Head of caudate nucleus (tissue), 42 donors: ENCODE data around the gene WDFY3.

Source experiments
- DNase-seq, 42 donors: peaks; one replicate each; pipeline versions ENCODE4 v3.0.0 to v3.0.0-alpha.2; 2020 to 2021; ENCODE audit warnings: mixed read lengths in 7 of 42
- intact Hi-C: fragments of 100-400 bp; cut with DNase I; formaldehyde crosslinking; loops from one replicate; pipeline ENCODE4 v1.15.0; 2022

WDFY3 gene

DNA sequence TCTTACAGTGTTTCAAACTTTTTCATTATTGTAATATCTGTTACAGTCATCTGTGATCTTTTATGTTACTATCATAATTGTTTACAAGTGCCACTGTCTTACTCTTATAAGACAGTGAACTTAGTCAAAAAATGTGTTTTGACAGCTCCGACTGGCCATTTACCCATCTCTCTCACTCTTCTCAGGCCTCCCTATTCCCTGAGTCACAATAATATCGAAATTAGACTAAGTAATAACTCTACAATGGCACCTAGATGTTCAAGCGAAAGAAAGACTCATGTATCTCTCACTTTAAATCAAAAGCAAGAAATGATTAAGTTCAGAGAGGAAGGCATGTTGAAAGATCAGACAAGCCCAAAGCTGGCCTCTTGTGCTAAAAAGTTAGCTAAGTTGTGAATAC, 199.3 kb downstream of the WDFY3 start:
- intact Hi-C loops, result no loop called here
- DNase-seq, result no peak

DNA sequence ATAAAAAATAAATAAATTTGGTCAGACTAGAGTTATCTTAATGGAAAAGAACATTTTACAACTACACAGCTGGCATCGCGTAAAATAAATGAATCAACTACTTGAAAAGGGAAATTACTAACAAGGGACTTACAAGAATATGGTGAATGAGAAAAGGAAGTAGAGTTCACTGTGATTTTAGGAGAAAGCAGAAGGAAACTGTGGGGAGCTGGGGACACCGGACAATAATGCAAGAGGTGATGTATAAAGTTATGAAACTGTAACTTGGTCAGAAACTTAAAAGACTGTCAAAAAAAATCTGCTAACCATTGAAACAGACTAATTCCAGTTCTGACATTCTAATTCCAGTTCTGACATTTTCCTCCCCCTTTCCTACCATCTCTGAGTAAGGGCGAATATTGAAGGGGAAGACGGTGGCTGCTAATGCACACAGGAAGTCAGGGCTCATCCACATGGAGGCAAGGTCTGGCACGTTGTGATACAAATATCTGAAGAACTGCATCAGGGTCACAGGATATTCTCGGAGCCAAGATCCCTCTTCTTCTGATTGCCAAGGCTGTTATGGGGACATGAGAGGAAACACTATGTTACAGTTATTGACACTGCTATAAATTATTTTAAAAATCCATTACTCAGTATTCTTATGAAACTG, 213.0 kb downstream of the WDFY3 start:
- intact Hi-C loops, result no loop called here
- DNase-seq, result peak in 6 of 42 donors; percentile 9 to 24 (median 17)

DNA sequence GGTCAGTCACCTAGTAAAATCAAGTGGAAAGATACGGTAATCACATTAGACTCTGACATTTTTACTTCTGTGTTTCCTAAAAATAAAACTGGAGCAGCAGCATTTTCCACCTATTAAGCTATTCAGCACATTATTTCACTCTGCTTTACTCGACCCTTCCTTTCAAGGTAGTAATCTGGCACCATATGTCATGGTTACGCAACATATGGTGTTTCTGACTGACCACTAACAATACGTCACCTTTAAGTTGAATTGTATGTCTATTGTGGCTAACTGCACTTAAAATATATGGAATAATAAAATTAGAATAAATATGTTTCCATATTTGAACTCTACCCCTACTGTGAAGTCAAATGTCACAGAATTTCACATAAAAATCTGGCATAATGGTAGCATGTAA, 214.8 kb downstream of the WDFY3 start:
- DNase-seq, result no peak
- intact Hi-C loops, result loop anchor here (2.0 kb wide), 1 partner anchor 219 kb away; no protein-coding TSS in a partner anchor

DNA sequence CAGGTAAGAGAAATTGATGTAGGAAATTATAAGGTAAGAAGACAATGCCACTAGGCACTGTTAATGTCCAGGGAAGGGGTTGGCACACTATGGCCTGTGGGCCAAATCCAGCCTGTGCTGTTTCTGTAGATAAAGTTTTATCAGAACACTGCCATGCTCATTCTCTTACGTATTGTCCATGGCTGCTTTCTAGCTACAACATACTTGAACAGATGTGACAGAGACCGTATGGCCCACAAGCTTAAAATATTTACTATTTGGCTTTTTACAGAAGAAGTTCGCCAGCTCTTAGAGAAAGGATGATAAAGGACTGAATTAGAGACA, 215.6 kb downstream of the WDFY3 start:
- intact Hi-C loops, result loop anchor here (2.0 kb wide), 1 partner anchor 220 kb away; no protein-coding TSS in a partner anchor
- DNase-seq, result no peak

DNA sequence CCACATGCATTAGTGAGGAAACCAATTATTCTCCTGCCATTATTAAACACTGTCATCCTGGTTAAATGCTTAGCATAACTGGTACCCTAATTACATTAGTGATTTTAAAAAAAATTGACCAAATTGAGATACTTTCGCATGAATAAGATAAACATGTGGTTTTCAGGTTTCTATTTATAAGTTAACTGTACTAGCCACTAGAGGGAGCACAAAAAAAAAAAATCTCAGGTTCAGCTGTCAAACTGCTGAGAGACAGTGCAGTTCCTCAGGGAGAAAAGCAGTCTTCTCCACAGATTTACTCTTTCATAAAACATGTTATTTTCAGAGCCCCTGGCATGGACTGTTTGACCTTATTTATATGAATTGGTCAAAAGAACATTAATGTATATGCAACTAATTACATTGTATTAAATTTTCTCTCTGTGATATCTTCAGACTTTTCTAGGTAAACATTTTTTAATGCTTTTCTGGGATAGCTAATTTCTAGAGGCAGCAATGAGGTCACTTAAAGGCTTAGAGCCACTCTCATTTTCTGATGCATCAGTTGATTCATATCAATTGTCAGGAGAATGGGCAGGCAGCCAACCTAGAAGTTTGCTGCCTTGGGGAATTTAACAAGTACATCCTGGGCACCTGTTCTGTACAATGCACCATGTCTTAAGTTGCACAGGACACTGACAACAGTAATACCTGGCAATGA, 216.1 kb downstream of the WDFY3 start:
- intact Hi-C loops, result loop anchor here (2.0 kb wide), 1 partner anchor 220 kb away; no protein-coding TSS in a partner anchor
- peak in 4 of 42 donors; percentile 9 to 39 (median 24) for DNase-seq

DNA sequence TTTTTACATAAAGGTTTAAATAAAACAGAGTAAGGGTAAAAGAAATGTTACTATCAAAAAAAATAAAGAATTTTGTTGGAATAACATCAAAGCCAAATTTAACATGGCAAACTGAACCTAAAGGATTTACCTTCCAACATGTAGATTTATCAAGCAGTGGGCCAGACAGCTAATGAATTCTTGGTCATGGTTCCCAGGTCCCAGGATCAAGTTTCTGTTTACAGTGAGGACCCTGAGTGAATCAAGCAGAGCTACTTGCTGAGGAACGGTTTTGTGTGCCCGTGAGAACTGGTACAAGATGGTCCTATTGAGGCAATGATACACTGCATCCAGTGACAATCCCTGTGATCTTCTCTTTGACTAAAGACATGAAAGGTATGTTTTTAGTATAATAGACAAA, 226.4 kb downstream of the WDFY3 start:
- no peak for DNase-seq
- intact Hi-C loops, result no loop called here

DNA sequence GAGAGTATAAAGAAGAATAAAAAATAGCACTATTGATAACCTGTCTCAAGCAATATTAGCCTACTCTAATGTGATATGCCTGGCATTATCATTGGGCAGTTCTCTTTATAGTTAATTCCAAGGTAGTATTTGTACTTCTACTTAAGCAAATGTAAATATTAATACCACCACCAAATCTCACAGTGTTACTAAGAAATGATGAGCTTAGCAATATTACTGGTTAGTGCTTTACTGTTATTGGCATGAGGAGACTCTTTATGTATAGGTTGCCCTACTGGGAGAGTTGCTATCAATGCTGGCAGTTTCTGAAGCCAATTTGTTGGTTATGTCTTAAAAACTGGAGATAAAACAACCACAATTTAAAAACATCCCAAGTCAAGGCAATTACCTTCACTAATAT, 227.9 kb downstream of the WDFY3 start:
- intact Hi-C loops, result no loop called here

DNA sequence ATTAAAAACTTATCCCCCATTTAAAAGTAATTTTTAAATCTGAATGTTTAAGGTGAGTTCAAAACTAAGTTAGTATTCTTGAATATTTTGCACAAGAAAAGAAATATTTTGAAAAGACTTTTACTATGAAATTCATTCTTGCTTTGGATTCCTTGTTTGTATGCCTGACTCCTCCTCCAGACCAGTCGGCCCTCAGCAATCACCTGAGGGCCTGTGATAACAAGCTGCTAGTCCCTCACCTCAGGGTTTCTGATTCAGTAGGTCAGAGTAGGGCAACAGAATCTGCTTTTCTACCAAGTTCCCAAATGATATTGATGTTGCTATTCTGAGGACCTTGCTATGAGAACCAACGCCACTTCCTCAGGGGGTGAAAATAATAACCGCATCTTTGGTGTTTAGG, 228.8 kb downstream of the WDFY3 start:
- DNase-seq, result no peak
- intact Hi-C loops, result no loop called here

More for the DNA sequence above, 227.9 kb downstream of the WDFY3 start:
- no peak for DNase-seq

DNA sequence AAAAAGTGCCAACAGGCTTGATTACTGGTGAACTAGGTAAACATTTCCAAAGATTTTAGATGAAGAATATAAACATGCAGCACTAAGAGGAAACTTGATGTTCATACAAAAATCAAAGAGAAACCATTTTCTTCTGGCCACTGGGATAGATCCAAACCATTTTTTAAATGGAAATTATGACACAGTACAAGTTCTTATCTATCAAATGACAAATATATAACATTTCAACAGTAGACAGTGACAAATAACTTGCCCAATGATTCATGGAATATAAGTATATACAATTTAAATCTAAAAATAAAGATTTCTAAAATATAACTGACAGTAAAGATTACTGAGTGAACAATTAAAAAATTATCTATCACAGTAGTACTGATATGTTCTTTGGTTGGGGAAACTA, 232.5 kb downstream of the WDFY3 start:
- intact Hi-C loops, result no loop called here
- no peak for DNase-seq

DNA sequence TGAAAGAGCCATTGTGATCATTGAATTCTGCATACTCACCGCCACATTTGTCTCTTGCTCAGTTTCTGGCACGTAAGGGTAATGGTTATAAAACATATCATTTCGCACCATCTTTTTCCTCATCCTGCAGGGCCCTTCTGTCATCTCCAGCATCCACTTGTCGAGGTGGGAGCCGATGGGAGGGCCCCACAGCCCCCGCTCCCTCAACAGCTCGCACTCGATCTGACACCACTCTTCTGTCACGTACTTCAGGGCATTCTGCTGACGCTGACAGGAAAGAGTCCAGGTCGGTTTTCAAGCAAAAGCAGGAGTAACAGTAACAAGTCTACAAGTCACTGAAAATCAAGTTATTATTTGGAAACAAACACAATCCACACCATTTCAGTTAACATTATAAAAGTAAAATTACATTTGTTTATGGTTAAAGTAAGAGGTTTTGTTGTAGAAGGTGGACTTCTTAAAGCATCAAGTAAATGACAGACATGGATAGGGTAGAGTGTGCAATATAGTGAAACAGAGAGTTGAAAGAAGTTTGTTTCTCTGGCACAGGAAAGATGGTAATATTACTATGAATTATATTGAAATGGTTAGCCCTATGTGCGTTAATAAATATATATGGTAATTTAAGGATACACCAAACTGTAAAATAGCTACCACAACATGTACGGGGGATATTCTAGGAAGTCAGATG, 233.0 kb downstream of the WDFY3 start:
- no peak for DNase-seq
- intact Hi-C loops, result no loop called here

DNA sequence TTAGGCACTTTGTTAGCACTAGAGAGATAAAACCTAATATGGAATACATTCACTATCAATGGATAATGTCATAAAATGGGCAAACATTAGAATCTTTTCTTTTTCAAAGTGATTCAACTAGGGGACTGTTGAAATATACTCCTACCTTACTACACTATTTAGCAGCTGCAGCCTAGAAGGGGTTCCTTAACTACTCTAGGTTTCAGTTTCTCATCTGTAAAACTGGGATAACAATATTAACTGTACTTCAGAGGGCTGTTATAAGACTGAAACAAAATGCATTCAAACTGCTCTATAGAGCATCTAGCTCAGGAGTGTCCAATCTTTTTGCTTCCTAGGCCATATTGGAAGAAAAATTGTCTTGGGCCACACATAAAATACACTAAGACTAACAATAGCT, 236.1 kb downstream of the WDFY3 start:
- DNase-seq, result no peak
- intact Hi-C loops, result no loop called here

DNA sequence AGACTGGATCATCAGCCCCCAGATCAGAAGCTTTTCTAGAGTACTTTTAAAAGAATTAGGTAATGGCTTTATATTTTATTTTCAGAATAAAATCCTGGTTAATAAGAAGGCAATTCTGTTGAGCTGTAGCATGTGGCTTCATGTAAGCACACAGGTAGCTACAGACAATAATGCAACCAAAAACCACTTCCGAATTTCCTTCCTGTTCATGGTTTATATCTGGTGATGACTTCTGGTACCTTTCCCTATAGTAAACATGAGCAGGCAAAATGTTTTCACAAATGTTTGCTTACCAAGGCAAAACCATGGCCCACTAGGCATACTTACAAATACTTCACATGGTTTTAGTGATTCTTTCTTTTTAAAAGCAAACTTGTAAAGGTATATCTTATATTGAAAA, 239.0 kb downstream of the WDFY3 start:
- intact Hi-C loops, result no loop called here
- DNase-seq, result no peak

DNA sequence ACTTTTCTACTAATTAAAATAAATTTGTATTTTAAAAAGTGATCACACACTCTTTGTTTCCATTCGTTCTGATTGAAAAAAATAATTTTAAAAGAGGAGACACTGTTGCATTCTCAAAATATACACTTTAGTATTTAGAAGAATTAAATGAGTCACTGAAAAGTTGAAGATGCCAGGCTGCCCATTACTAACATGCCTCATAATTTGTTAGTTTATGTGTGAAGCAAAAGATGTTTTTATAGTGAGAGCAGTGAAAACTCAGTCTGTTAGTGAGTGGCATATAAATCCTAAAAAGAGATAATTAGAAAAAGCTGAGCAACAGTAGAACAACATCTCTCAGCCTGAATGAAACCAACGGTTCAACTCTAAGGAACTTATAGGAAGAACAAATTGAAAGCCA, 240.1 kb downstream of the WDFY3 start:
- intact Hi-C loops, result no loop called here
- DNase-seq, result no peak

DNA sequence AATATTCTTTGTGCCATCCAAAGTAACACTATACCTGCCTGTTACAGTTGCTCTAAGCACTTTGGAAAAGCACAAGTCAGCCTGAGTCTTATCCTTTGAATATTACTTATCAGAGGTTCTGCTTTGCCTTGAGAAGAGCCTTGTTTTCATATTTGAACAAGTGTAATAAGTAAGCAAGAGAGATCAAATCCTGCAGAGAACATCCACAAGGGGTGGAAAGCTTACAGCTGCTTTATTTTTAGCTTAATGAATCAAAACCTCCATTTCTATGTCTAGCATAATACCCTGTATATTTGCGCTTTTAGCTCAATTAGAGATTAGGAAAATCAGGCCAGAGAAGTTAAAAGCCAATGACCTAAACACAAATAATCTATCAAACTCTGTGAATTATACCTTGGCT, 243.8 kb downstream of the WDFY3 start:
- no peak for DNase-seq
- intact Hi-C loops, result no loop called here

DNA sequence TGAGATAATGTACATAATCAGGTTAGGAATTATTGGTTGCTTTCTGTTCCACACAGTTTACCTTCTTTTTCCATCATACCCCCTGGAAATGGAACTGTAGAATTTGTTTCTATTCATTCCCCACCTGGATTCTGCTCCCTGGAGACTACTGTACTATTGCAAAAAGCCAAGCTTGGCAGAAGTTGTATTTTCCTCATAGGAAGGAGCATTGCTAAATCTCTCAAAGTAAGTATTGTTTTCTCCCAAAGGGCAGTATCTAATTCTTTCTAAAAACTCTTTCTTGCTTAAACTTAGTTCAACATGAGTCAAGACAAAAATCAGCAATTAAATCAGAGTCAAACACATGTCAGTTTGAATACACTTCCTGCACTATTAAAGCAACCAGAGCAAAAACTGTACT, 247.4 kb downstream of the WDFY3 start:
- DNase-seq, result no peak
- intact Hi-C loops, result no loop called here

DNA sequence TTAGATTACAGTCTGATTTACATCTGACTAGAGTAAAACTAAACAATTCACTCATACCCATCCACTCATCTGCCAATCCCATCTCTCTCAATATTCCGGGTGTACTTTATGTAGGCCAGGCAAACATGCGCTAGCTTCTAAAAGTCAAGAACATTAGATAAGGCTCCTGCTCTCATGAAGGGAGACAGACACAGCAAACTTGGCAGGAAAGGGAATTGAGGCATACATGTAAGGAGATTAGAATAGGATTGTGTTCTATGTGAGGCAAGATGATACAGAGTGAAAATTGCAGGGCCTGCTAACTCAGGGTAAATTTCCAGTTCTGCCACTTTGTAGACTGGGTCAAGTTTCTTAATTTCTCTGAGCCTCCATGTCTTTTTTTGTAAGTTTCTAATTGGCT, 247.8 kb downstream of the WDFY3 start:
- intact Hi-C loops, result no loop called here
- no peak for DNase-seq

DNA sequence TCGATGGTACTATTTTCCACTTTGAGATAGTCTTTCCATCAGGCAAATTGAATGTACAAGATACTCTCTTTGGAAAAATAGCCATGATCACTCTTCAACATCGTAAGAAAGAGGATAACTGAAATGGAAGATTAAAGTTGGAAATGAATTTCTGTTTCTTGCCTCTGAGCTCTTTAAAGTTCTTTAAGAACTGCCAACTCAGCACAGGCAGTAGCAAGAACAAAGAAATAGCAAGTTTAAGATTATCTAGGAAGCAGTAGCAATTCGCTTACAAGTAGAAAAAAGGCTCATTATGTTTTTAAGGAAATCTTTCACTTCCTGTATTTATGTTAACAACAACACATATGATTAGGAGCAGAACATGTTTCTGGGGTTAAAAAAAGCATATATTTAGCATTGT, 255.9 kb downstream of the WDFY3 start:
- DNase-seq, result no peak
- intact Hi-C loops, result no loop called here

DNA sequence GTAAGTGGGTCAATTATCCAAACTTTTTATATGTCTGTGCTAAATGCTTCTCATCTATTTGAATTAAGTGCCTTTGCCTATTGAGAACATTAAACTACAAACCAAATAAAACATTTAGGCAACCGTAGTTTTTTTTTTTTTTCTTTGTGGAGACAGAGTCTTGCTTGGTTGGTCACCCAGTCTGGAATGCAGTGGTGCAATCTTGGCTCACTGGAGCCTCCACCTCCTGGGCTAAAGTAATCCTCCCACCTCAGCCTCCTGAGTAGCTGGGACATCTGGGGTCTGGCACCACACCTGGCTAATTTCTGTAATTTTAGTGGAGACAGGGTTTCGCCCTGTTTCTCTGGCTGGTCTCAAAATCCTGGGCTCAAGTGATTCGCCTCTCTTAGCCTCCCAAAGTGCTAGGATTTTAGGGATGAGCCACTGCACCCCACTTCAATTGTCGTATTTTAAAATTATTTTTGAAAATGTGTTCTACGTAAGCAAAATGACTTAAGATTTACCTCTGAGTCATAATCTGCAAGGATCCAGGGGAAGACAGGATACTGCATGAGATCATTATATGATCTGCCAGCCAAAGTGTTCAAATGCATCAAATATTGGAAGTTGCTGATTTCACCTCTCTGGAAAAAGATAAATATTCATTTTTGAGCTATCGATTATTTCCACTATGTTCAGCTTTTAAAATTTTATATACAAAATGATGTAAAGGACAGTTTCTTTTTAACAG, 257.9 kb downstream of the WDFY3 start:
- no peak for DNase-seq
- intact Hi-C loops, result no loop called here

DNA sequence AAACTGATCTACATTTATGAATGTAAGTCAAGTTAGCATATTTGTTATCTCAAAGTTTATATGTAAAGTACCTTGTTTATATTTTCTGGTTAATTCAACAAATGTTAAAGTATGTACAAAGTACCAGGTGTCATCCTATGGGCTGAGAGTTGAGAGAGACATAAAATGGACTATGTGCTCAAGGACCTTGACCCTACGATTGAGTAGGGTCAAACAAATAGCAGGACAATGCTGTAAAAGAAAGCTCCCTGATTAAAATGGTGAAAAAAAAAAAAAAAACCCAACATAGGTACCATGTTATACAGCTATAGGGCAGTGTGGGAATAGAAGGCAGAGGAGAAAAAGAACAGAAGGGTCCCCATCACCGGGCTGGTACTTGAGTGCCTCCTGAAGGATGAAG, 260.2 kb downstream of the WDFY3 start:
- intact Hi-C loops, result no loop called here
- no peak for DNase-seq
